ENCODE measurements around the gene WDR20.

DNA sequence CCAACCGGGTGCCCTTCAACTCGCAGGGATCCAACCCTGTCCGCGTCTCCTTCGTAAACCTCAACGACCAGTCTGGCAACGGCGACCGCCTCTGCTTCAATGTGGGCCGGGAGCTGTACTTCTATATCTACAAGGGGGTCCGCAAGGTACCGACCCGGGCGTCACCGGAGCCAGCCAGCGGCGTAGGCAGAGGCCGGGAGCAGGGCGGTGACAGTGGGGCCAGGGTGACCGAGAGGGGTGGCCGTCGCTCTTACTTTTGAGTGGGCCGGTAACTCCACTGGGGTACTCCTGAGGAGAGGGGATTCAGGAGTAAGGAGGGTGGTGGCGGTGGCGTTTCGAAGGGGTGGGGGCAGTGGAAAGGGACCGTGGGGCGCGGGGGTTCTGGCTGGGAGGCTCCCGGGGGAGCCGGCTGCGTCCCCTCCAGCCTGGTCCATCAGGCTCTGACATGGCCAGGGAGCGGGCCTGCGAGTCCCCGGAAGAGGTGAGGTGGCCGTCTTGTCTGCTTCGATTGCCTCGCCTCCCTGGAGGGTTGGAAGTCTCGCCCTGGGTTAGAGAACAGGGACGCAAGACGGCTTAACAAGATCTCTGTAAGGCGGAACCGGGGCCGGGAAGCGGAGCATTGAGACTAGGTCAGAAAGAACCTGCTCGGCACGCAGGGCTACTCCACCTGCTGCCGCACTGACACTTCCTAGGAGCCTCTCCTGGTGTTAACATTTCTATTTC lies 491 bp downstream of the WDR20 start:
- TF ChIP-seq, protein P1, sequence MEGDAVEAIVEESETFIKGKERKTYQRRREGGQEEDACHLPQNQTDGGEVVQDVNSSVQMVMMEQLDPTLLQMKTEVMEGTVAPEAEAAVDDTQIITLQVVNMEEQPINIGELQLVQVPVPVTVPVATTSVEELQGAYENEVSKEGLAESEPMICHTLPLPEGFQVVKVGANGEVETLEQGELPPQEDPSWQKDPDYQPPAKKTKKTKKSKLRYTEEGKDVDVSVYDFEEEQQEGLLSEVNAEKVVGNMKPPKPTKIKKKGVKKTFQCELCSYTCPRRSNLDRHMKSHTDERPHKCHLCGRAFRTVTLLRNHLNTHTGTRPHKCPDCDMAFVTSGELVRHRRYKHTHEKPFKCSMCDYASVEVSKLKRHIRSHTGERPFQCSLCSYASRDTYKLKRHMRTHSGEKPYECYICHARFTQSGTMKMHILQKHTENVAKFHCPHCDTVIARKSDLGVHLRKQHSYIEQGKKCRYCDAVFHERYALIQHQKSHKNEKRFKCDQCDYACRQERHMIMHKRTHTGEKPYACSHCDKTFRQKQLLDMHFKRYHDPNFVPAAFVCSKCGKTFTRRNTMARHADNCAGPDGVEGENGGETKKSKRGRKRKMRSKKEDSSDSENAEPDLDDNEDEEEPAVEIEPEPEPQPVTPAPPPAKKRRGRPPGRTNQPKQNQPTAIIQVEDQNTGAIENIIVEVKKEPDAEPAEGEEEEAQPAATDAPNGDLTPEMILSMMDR (IDR thresholded peaks at IDR 0.05) = no peak
- TF ChIP-seq POLR2A (IDR thresholded peaks at IDR 0.05) = no peak

All from suprapubic skin (tissue), 3 donors.